Measurements from ENCODE around the gene COBLL1. TPM values are rescaled to one million over a fixed set of nuclear protein-coding genes. Genes with fewer than 3 reads are reported as not detected.

The COBLL1 gene
- total and polyA plus RNA-seq, 2 experiments from 2014 or later, result 87.3 to 146 TPM

- H3K4me3 ChIP-seq, result no peak overlapping the region
- H2AFZ ChIP-seq, result no peak overlapping the region
- H3K79me2 ChIP-seq, result peaks cover 93% of the 10 kb centered on the region
- H3K27me3 ChIP-seq, result no peaks in the 10 kb centered on the region
- H3K9me2 ChIP-seq (replicated peaks; ENCODE audit: insufficient read depth), result no peaks in the 10 kb centered on the region
- no peaks in the 10 kb centered on the region for H4K20me1 ChIP-seq (ENCODE audit: insufficient read depth, poor library complexity, severe bottlenecking)
- peak overlapping the region; percentile 38 for H3K4me2 ChIP-seq
- peaks cover 20% of the 10 kb centered on the region for H3K4me1 ChIP-seq (ENCODE audit: insufficient read depth)
- no peak for DNase-seq (ENCODE audit: low spot score)
- 11% methylated on average over 1 of the region's 1 CpG for WGBS (ENCODE audit: low lambda C conversion rate, missing lambda C conversion rate)
- no peaks in the 10 kb centered on the region for H3K9me3 ChIP-seq (ENCODE audit: low read depth)
- H3K27ac ChIP-seq, result peak overlapping the region; percentile 28
- TF ChIP-seq EZH2 (IDR thresholded peaks at IDR 0.05; ENCODE audit: borderline replicate concordance), result no peak
- no peak for TF ChIP-seq EZH2phosphoT487 (IDR thresholded peaks at IDR 0.05; ENCODE audit: low read depth, severe bottlenecking, unreplicated experiment)
- no peak for TF ChIP-seq CTCF (IDR thresholded peaks at IDR 0.05; ENCODE audit: poor library complexity)
- no peaks in the 10 kb centered on the region for H3K36me3 ChIP-seq (replicated peaks; ENCODE audit: insufficient read depth, low read depth)
Measured at GRCh38 chr2:164781394-164781793, 60.2 kb downstream of the COBLL1 start.

GRCh38 chr2:164780611-164781178 is 60.9 kb downstream of the COBLL1 start:
- Histone ChIP-seq H3K4me3 (no peak overlapping the region), H3K4me1 (ENCODE audit: insufficient read depth) (peaks cover 20% of the 10 kb centered on the region), H3K79me2 (peaks cover 92% of the 10 kb centered on the region)

GRCh38 chr2:164779383-164780057 is 62.1 kb downstream of the COBLL1 start:
- Histone ChIP-seq H3K9me3 (ENCODE audit: low read depth) (no peaks in the 10 kb centered on the region), H2AFZ (no peak overlapping the region), H3K79me2 (peaks cover 91% of the 10 kb centered on the region), H3K27me3 (no peaks in the 10 kb centered on the region), H3K4me2 (no peak overlapping the region), H3K4me3 (no peak overlapping the region), H4K20me1 (ENCODE audit: insufficient read depth, poor library complexity, severe bottlenecking) (no peaks in the 10 kb centered on the region), H3K9me2 (replicated peaks; ENCODE audit: insufficient read depth) (no peaks in the 10 kb centered on the region), H3K27ac (no peak overlapping the region), H3K36me3 (replicated peaks; ENCODE audit: insufficient read depth, low read depth) (no peaks in the 10 kb centered on the region), H3K4me1 (ENCODE audit: insufficient read depth) (peaks cover 26% of the 10 kb centered on the region)
- 87% methylated on average over 7 of the region's 7 CpGs for WGBS (ENCODE audit: low lambda C conversion rate, missing lambda C conversion rate)
- no peak for DNase-seq (ENCODE audit: low spot score)
- no peak for TF ChIP-seq CTCF (IDR thresholded peaks at IDR 0.05; ENCODE audit: poor library complexity)
- no peak for TF ChIP-seq EZH2 (IDR thresholded peaks at IDR 0.05; ENCODE audit: borderline replicate concordance)
- no peak for TF ChIP-seq EZH2phosphoT487 (IDR thresholded peaks at IDR 0.05; ENCODE audit: low read depth, severe bottlenecking, unreplicated experiment)

More at GRCh38 chr2:164780611-164781178, 60.9 kb downstream of the COBLL1 start:
- peak overlapping the region; percentile 38 for H3K4me2 ChIP-seq
- WGBS (ENCODE audit: low lambda C conversion rate, missing lambda C conversion rate), result 56% methylated on average over 9 of the region's 9 CpGs
- H3K36me3 ChIP-seq (replicated peaks; ENCODE audit: insufficient read depth, low read depth), result no peaks in the 10 kb centered on the region
- DNase-seq (ENCODE audit: low spot score), result no peak
- H4K20me1 ChIP-seq (ENCODE audit: insufficient read depth, poor library complexity, severe bottlenecking), result no peaks in the 10 kb centered on the region
- TF ChIP-seq CTCF (IDR thresholded peaks at IDR 0.05; ENCODE audit: poor library complexity), result no peak
- TF ChIP-seq EZH2phosphoT487 (IDR thresholded peaks at IDR 0.05; ENCODE audit: low read depth, severe bottlenecking, unreplicated experiment), result no peak
- no peak for TF ChIP-seq EZH2 (IDR thresholded peaks at IDR 0.05; ENCODE audit: borderline replicate concordance)
- peak overlapping the region; percentile 28 for H3K27ac ChIP-seq
- H3K9me3 ChIP-seq (ENCODE audit: low read depth), result no peaks in the 10 kb centered on the region
- no peaks in the 10 kb centered on the region for H3K27me3 ChIP-seq
- H2AFZ ChIP-seq, result no peak overlapping the region
- H3K9me2 ChIP-seq (replicated peaks; ENCODE audit: insufficient read depth), result no peaks in the 10 kb centered on the region

Measured in hepatocyte (in vitro differentiated cells).